ENCODE measurements around the gene PTPN21.

DNA sequence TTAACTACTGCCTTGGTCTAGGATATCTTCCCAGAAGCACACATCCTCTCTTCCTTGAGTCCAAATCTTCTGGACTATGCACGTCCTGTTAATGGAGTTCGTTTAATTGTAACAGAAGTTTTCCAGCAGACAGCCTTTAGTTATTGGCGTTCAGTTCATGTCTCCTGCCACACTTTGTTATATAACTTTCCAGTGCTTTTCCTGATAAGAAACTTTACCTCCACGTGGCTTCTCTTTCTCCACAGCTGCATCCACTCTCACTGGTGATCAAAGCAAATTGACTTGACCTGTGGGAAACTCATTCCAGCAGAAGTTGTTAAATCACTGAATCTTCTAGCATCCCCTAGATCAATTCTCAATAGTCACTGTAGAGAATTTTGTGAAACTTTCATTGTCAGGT, 19.0 kb downstream of the PTPN21 start:
- TF ChIP-seq, protein P1, sequence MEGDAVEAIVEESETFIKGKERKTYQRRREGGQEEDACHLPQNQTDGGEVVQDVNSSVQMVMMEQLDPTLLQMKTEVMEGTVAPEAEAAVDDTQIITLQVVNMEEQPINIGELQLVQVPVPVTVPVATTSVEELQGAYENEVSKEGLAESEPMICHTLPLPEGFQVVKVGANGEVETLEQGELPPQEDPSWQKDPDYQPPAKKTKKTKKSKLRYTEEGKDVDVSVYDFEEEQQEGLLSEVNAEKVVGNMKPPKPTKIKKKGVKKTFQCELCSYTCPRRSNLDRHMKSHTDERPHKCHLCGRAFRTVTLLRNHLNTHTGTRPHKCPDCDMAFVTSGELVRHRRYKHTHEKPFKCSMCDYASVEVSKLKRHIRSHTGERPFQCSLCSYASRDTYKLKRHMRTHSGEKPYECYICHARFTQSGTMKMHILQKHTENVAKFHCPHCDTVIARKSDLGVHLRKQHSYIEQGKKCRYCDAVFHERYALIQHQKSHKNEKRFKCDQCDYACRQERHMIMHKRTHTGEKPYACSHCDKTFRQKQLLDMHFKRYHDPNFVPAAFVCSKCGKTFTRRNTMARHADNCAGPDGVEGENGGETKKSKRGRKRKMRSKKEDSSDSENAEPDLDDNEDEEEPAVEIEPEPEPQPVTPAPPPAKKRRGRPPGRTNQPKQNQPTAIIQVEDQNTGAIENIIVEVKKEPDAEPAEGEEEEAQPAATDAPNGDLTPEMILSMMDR (IDR thresholded peaks at IDR 0.05; ENCODE audit: poor library complexity), result no peak
- no peak for TF ChIP-seq EZH2 (IDR thresholded peaks at IDR 0.05; ENCODE audit: borderline replicate concordance)
